22Rv1 (cell line): Measurements from ENCODE around the gene C1QTNF8.

Experiments used
- H3K27ac ChIP-seq: fragments of 450-650 bp; 2 replicates; pipeline ENCODE4 v1.5.1; 2017
- ZFX ChIP-seq: fragments of 450-650 bp; IDR thresholded peaks from 2 replicates; pipeline ENCODE4 v1.6.1; 2017; ENCODE audit warnings: antibody characterized with exemption, borderline replicate concordance
- TF ChIP-seq, protein P1 (sequence below): fragments of 450-650 bp; IDR thresholded peaks from 2 replicates; pipeline ENCODE4 v1.5.1; 2017; ENCODE audit warnings: mild to moderate bottlenecking

Gene C1QTNF8

DNA sequence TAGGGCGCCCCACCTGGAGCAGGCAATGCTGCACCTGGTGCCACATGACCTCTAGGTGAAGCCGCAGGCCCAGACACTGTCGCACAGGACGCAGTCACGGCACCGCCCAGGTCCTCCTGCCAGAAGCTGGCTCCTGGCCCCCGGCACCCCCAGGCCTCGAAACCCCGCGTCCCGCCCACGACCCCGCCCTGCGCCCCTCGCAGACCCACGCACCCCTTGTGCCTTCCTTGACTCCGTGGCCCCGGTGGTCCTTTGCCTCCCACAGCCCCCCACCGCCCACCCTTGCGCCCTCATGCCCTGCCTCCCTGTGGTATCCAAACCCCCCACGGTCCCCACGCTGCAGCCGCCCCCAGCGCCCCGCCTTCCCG, 6.3 kb upstream of the C1QTNF8 start:
- no peak overlapping the region for H3K27ac ChIP-seq
- TF ChIP-seq, protein P1, sequence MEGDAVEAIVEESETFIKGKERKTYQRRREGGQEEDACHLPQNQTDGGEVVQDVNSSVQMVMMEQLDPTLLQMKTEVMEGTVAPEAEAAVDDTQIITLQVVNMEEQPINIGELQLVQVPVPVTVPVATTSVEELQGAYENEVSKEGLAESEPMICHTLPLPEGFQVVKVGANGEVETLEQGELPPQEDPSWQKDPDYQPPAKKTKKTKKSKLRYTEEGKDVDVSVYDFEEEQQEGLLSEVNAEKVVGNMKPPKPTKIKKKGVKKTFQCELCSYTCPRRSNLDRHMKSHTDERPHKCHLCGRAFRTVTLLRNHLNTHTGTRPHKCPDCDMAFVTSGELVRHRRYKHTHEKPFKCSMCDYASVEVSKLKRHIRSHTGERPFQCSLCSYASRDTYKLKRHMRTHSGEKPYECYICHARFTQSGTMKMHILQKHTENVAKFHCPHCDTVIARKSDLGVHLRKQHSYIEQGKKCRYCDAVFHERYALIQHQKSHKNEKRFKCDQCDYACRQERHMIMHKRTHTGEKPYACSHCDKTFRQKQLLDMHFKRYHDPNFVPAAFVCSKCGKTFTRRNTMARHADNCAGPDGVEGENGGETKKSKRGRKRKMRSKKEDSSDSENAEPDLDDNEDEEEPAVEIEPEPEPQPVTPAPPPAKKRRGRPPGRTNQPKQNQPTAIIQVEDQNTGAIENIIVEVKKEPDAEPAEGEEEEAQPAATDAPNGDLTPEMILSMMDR: no peak
- no peak for TF ChIP-seq ZFX

DNA sequence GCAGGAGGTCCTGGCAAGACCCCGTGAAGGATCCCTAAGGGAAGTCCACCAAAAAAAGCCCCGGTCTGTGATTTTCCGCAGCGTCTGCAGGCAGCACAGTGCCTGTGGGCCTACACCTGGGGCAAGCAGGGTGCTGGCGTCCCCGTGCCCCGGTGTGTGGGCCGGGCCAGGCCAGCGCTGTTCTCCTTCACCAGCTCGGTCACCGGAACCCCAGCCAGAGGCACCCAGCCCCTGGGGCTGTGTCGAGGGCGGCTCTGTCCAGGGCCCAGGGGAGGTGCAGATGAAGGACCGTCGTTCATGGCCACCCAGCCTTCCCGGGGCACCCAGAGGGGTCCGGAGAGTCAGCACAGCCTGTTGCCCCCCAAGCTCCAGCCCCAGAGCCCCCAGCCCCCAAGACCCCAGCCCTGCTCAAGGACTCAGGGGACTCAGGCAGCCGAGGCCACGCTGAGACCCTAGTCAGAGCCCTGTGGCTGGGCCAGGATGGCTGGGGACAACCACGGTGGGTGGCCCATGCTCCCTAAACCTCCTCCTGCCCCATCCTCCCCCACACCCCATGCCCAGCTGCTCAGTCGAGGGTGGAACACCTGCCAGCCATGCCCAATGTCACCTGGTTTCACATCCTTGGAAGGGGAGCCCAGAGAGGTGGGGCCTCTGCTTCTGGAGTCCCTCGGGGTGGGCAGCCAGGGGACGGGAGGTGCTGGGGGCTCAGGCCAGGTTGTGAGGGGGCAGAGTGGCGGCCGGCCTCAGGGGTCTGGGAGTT, 5.7 kb upstream of the C1QTNF8 start:
- TF ChIP-seq, protein P1: no peak
- TF ChIP-seq ZFX: no peak
- no peak overlapping the region for H3K27ac ChIP-seq

DNA sequence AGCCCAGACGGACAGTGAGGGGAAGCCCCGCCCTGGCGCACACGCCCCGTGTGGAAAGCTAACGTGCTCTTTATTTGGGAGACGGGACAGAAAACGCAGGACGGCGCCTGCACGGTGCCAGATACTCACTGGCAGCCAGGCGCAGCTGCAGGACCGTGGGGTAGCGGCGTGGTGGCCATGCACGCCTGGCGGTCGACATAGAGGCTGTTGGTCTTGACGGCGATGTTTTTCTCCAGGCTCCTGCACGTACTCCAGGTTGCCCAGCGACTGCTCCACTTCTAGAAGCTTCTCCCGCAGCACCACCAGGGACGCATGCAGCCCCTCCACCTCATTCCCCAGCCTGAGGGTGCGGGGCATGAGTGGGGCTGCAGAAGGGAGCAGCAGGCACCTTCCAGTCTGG, 5.1 kb upstream of the C1QTNF8 start:
- TF ChIP-seq, protein P1: no peak
- H3K27ac ChIP-seq: no peak overlapping the region

DNA sequence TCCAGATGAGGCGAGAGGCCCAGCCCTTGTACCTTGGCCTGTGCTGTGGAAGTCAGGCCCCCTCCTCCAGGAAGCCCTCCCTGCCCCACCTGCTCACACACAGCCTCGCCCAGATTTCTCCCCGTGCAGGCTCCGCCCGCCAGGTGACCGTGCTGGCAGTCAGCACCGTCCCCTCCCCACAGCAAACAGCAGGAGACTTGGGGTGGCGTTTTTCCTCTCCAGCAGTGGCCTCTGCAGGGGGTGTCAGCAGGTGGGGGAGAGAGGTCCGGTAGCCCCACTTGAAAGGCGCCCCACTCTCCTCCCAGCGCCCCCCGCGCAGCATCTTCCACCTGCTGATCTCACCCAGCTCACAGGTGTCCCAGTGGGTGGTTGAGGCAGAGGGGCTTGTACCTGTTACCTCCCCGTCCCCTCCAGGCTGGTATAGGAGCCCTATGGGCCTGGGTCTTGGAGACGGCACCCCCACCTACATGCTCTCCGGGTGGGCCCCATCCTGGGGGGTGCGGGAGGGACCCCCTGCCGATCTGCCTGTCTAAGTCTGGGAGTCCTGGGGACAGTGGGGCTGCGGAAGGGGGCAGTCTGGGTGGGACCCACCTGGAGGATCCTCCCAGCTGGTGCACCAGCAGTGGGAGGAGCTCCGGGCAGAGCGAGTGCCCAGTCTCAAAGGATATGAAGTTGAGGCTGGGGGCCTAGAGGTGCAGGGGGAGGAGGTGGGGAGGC, 4.2 kb upstream of the C1QTNF8 start:
- no peak overlapping the region for H3K27ac ChIP-seq
- TF ChIP-seq ZFX: no peak
- TF ChIP-seq, protein P1: no peak

DNA sequence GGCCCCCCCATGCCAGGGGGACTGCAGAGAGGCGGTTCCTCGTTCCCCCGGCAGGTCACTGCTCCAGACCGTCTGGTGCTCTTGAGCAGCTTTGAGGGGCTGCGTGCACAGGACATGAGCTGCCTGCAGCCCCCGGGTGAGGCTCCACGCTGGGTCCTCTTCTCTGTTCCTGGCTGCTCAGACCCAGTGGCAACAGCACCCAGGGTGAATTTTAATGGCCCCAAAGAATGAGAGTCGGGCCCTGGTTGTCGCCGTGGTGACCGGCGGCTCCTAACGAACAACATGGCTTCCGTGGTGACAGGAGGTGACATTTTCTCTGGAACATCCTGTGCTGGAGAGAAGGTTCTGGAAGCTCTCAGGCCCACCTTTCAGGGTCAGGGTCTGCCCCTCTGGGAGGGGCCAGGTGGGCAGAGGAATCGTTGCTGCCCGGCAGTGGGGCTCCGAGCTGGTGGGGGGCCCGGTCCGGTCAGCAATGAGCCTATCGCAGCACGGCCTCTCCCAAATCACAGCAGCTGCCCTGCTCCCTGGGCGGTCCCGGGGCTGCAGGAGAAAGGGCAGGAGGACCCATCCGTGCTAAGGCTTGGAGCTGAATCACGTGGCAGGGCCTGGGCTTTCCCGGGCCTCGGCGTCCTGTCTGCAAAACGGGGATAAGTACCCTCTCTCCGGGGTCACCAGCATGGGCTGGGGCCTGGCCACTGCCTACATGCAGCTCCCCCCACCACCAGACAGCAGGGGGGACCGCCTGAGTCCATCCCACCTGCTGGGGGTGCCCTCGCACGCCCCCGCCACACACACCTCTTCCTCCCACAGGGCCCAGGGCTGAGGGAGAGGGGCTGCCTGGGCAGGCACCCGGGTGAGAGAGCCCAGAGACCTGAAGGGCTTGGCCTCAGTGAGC, 3.4 kb upstream of the C1QTNF8 start:
- H3K27ac ChIP-seq: no peak overlapping the region
- TF ChIP-seq, protein P1: no peak
- TF ChIP-seq ZFX: no peak

DNA sequence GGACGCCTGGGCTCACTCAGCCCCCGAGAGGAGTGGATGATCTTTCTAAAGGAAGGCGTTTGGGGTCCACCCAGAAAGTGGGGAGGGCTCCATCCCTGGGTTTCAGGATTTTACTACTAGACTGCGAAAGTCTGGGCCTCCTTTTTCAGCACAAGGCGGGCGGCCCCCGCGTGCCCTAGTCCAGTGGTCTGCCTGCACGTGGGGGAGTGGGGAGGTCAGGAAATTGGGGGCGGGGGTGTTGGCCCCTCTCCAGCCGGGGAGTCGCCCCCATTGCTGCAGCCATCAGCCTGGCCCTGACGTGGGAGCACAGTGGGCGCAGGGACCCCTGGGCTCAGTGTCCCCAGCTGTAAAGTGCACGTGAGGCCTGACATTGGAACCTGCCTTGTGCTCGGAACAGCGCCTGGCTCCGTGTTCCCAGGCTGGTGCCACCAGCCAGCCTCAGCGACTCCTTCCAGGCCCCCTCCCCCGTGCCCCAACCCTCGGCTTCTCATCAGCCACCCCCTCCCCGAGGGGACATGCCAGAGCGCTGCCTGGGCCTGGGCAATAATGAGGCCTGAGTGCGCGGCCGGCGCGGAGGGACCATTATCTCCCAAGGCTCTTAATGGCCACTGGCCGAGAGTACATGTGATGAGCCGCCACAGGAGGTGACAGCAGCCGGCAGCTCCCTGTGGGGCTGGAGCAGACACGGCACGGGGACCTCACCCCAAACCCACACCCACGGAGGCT, 2.4 kb upstream of the C1QTNF8 start:
- TF ChIP-seq ZFX: no peak
- TF ChIP-seq, protein P1: no peak
- no peak overlapping the region for H3K27ac ChIP-seq
